Stimulated activated CD4-positive, alpha-beta T cell treated with anti-CD3 and anti-CD28 coated beads, Interleukin-12 subunit alpha, Interleukin-12 subunit beta, amount 100 ng/mL, for 48 hours (primary cell): ENCODE measurements around the gene TMEM94.
A peak's percentile ranks its signal among the peaks of the same experiment; 100 is the strongest.
"Not testable (repeated sequence)": the region's sequence is repeated elsewhere in the genome, so short reads cannot be mapped to it uniquely, and the experiment has no call there.

ENCODE experiments used
- DNase-seq, 3 donors: peaks; one replicate each; pipeline ENCODE4 v3.0.0-alpha.2; 2020; ENCODE audit warnings: low read depth in 2 of 3, low spot score in 1 of 3

The TMEM94 gene

GRCh38 chr17:75456417-75457046, at the start of gene TMEM94:
TSS of gene TMEM94 (plus strand) at chr17:75456635. CDS start at chr17:75471906, 15,271 bp downstream.
- peak; percentile 84 to 89 (median 86) for DNase-seq

- no peak for DNase-seq
Observed at GRCh38 chr17:75407655-75408352, 48.6 kb upstream of the TMEM94 start.

DNA sequence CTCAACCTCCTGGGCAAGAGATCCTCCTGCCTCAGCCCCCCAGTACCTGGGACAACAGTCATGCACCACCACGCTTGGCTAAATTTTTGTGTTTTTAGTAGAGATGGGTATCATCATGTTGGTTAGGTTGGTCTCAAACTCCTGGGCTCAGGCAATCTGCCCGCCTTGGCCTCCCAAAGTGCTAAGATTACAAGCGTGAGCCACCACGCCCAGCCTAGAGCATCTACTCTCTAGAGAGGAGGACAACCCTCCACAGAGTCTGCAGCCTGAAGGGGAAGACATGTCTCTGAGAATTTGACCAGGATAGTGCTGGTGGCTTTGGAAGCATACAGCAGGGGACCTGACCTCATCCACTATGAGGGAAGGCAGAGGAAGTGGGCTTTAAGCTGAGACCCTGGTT, 46.3 kb upstream of the TMEM94 start:
- DNase-seq: no peak

DNA sequence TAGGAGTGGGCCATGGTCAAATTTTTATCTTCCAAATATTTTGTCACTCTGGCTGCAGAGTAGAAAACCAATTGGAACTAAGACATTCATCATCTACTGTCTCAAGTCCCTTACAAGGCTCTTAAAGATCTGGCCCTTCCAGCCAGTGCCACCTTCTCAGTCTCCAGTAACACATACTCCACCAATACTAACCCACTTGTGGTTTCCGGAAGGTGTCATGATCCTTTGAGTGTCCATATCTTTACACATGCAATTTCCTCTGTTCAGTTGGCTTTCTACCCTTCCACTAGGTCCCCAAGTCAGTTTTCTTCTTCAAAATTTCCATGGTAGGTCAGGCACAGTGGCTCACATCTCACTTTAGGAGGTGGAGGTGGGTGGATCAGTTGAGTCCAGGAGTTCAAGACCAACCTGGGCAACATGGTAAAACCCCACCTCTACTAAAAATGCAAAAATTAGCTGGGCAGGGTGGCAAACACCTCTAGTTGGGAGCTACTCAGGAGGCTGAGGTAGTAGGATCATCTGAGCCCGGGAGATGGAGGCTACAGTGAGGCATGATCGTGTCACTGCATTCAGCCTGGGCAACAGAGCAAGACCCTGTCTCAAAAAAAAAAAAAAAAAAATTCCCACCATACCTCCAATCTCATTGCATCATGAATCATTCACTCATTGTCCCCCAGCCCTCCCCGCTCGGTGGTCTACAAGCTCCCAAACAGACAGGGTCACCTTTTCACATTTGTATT, 44.9 kb upstream of the TMEM94 start:
- no peak for DNase-seq

- peak; percentile 54 to 79 (median 54) for DNase-seq
Observed at GRCh38 chr17:75412455-75413317, 43.7 kb upstream of the TMEM94 start.

DNA sequence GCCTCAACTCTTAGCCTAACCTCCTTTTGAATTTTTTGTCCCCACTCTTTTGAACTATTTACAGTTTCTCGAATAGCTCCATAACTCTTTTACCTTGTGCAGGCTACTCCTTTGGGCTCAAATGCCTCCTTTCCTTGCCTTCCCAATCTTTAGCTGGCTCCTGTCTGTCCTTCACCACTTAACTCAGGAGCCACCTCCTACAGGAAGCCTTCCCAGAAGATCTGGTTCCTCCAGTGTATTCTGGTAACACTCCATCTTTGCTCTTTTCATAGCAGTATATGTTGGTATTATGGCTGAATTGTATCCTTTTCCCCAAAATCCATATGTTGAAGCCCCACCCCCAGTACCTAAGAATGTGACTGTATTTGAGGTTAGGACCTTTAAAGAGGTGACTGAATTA, 41.9 kb upstream of the TMEM94 start:
- DNase-seq: no peak

DNA sequence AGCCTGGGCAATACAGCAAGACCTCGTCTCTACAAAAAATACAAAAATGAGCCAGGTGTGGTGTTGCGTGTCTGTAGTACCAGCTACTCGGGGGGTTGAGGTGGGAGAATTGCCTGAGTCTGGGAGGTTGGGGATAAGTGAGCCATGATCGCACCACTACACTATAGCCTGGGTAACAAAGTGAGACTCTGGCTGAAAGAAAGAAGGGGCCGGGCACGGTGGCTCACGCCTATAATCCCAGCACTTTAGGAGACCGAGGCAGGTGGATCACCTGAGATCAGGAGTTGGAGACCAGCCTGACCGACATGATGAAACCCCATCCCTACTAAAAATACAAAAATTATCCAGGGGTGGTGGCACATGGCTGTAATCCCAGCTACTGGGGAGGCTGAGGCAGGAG, 40.4 kb upstream of the TMEM94 start:
- no peak for DNase-seq

DNA sequence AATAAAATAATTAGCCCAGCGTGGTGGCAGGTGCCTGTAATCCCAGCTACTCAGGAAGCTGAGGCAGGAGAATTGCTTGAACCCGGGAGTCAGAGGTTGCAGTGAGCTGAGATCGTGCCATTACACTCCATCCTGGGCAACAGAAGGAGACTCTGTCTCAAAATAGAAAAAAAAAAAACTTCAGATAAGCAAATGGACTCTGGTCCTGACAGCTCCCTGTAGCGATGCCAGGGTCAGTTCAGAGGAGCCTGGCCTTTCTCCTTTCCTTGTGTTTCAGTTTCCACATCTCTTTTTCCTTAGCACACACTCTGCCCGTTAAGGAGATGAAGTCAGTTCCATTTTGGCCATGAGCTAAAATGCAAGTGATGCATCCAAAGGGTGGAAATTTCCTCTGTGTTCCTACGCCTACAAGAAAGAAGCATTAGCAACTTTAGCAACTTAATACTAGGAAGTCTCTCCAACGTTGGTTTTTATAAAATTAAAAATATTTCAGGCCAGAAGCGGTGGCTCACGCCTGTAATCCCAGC, 39.3 kb upstream of the TMEM94 start:
- DNase-seq: no peak

DNA sequence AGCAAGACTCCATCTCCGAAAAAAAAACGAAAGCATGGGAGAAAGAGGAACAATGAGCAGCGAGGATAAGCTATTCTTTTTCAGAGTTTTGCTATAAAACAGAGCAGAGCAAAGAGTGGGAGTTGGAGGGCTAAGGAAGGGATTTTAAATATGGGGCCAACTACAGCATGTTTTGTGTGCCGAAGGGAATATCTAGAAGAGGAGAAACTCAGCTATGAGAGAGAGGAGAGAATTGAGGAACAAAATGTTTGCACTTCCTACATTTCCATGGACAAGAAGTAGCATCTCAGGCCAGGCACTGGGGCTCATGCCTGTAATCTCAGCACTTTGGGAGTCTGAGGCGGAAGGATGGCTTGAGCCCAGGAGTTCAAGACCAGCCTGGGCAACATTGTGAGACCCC, 37.9 kb upstream of the TMEM94 start:
- DNase-seq: no peak

- no peak for DNase-seq
Observed at GRCh38 chr17:75428543-75429469, 27.6 kb upstream of the TMEM94 start.

DNA sequence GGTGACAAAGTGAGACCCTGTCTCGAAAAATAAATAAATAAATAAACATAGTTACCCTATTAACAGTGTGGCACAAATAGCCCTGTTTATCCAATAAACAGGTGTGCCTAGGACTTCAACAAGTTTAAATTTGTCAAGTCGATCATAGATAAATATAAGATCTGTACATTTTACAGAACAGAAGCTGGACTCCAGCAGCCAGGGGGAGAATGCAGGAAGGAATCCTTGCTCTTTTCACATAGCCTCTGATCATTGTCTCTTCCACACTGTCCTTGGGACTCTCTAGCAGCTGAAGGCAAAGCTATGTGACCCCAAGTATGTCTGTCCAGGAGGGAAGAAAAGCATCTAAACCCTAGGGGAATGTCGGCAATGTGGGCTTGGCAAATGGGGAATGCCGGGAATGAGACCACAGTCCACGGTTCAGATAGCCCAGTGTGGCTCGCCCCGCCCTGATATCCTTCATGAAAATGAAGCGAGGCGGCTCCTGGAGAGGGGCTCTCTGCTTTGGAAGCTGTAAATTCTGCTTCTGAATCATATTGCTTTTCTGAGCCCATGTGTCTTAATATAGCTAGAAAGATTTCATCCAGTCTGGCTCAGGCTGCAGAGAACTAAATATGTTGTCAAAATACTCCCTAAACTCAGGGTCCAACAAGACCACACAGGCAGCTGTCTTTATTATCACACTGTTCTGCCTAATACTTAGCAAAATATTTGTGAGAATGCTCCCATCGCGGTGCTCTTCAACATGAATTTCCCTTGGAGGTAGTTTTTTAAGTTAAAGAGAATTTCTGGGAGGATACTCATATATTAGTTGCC, 26.1 kb upstream of the TMEM94 start:
- DNase-seq: no peak

DNA sequence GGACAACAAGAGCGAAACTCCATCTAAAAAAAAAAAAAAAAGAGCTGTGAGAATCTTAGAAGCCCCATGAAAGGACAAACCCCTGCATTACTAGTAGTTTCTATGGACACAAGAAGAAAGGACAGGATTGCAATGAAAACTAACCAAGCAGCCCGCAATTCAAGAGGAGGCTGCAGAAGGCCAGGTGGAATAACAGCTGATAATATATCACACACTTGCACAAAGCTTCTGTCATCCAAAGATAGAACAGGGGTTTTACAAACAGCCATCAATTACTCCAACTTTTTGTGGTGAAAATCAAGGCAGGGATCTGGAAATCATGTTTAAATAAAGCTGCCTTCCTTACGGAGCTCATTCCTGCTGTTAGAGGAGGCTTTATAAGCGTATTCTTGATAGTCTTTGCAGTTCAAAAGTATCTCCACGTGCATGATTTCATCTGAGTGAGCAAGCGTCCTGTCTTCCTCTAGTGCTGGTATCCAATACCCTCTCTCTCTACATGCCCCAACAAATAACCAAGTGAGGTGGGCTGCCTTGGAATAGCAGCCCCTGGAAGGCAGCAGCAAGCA, 23.1 kb upstream of the TMEM94 start:
- DNase-seq: no peak

DNA sequence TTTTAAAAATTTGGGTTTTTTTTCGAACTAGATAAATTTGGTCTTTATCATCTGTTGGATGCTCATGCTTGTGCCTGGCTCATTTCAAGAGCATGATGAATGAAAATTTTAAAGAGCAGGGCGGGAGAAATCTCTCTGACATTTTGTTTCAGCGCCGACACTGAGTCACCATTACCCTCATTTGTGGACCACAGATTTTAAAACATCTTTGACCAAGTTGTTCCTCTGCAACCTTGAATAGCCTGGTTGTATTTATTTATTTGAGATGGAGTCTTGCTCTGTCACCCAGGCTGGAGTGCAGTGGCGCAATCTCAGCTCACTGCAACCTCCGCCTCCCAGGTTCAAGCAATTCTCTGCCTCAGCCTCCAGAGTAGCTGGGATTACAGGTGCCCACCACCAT, 22.0 kb upstream of the TMEM94 start:
- not testable (repeated sequence) for DNase-seq

DNA sequence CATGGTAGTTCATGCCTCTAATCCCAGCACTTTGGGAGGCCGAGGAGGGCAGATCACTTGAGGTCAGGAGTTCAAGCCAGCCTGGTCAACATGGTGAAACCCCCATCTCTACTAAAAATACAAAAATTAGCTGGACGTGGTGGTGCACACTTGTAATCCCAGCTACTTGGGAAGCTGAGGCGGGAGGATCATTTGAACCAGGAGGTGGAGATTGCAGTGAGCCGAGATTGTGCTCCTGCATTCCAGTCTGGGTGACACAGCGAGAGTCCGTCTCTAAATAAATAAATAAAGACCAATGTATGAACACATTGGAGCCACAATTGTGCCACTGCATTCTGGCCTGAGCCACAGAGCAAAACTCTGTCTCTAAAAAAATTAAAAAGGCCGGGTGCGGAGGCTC, 19.0 kb upstream of the TMEM94 start:
- not testable (repeated sequence) for DNase-seq

- DNase-seq: no peak
Observed at GRCh38 chr17:75439287-75439686, 17.1 kb upstream of the TMEM94 start.

DNA sequence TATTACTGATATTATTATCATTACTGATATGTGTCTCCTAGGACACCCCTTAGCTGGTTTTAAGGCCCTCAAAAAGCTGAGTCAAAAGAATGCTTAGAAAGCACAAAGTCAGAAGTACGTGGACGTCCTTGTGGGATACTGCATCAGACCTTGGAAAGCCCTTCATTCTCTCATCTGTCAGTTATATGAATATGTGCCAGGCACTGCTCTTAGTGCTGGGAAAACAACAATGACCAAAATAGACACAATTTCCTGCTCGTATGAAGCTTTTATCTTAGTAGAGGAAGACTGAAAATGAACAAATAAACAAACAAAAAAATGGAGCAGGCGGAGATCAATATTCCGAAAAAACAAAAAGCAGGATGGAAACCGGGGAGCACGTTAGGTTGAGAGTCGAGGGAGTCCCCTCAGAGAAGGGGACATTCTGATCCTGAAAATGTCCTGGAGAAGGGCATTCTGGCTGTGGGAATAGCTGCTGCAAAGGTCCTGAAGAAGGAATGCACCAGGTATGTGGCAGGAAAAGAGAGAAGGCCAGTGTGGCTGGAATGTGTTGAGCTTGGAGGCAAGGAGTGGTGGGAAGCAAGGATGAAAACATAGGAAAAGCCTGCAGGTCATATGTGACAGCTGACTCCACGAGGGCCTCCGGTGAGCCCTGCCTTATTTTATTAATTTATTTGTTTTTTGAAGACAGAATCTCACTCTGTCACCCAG, 15.5 kb upstream of the TMEM94 start:
- DNase-seq: no peak

GRCh38 chr17:75442168-75443103, 14.0 kb upstream of the TMEM94 start:
- DNase-seq: no peak
